GM23338 (cell line): ENCODE measurements around the gene LCE3E. TPM values are rescaled to one million over a fixed set of nuclear protein-coding genes. Genes with fewer than 3 reads are reported as not detected.

ENCODE experiments used
- ATAC-seq: fragments of 200-7000 bp; cut with Tn5 transposase; 3 replicates; pipeline ENCODE4 v1.9.1; 2020
- DNase-seq: peaks from one replicate; pipeline ENCODE4 v3.0.0-alpha.2; 2015; ENCODE audit warnings: low spot score
- H2AFZ ChIP-seq: fragments of 200-600 bp; sonication (generic); 2 replicates; pipeline ENCODE4 v1.8.0; 2016; ENCODE audit warnings: antibody characterized with exemption, mild to moderate bottlenecking, moderate library complexity
- H3F3A ChIP-seq: fragments of 200-600 bp; sonication (generic); replicated peaks from 2 replicates; pipeline ENCODE4 v1.8.0; 2017; ENCODE audit warnings: antibody characterized with exemption, mixed run types, low read depth
- H3K27ac ChIP-seq: fragments of 200-600 bp; sonication (generic); 2 replicates; pipeline ENCODE4 v1.6.1; 2016; ENCODE audit warnings: low read depth
- H3K27me3 ChIP-seq: fragments of 200-600 bp; sonication (generic); 2 replicates; pipeline ENCODE4 v1.8.0; 2016; ENCODE audit warnings: mild to moderate bottlenecking, mixed run types, moderate library complexity; ENCODE audit not compliant: insufficient read depth
- H3K36me3 ChIP-seq: fragments of 200-600 bp; sonication (generic); 2 replicates; pipeline ENCODE4 v1.8.0; 2016; ENCODE audit warnings: mild to moderate bottlenecking; ENCODE audit not compliant: insufficient read depth
- H3K4me1 ChIP-seq: fragments of 200-600 bp; sonication (generic); 2 replicates; pipeline ENCODE4 v1.8.0; 2016; ENCODE audit warnings: mild to moderate bottlenecking, moderate library complexity; ENCODE audit not compliant: insufficient read depth
- H3K4me2 ChIP-seq: fragments of 200-600 bp; sonication (generic); 2 replicates; pipeline ENCODE4 v1.7.1; 2017; ENCODE audit warnings: mixed run types
- H3K4me3 ChIP-seq: fragments of 200-600 bp; sonication (generic); 2 replicates; pipeline ENCODE4 v1.6.1; 2016; ENCODE audit warnings: mixed run types
- H3K79me2 ChIP-seq: fragments of 200-600 bp; sonication (generic); replicated peaks from 2 replicates; pipeline ENCODE4 v1.8.0; 2017; ENCODE audit warnings: mild to moderate bottlenecking; ENCODE audit not compliant: insufficient read depth
- H3K9me2 ChIP-seq: fragments of 200-600 bp; sonication (generic); 2 replicates; pipeline ENCODE4 v1.8.0; 2017; ENCODE audit not compliant: insufficient read depth
- H4K20me1 ChIP-seq: fragments of 200-600 bp; sonication (generic); replicated peaks from 2 replicates; pipeline ENCODE4 v1.8.0; 2017; ENCODE audit warnings: mild to moderate bottlenecking; ENCODE audit not compliant: insufficient read depth
- H3K27ac Mint-ChIP-seq: 2 replicates; pipeline ENCODE4 v1.8.0; 2020; ENCODE audit warnings: inconsistent platforms, mild to moderate bottlenecking, moderate library complexity, mixed read lengths
- H3K27me3 Mint-ChIP-seq: 3 replicates; pipeline ENCODE4 v1.8.0; 2022; ENCODE audit warnings: low read depth, mild to moderate bottlenecking, moderate library complexity, mixed read lengths, inconsistent platforms; ENCODE audit not compliant: insufficient read depth, poor library complexity
- H3K36me3 Mint-ChIP-seq: 3 replicates; pipeline ENCODE4 v1.8.0; 2021; ENCODE audit warnings: low read depth, mild to moderate bottlenecking, inconsistent platforms, moderate library complexity, mixed read lengths
- H3K4me1 Mint-ChIP-seq: 3 replicates; pipeline ENCODE4 v1.8.0; 2020; ENCODE audit warnings: mild to moderate bottlenecking, inconsistent platforms, mixed read lengths
- H3K4me3 Mint-ChIP-seq: 3 replicates; pipeline ENCODE4 v1.8.0; 2021; ENCODE audit warnings: moderate library complexity, mild to moderate bottlenecking, inconsistent platforms, mixed read lengths
- H3K9me3 Mint-ChIP-seq: 3 replicates; pipeline ENCODE4 v1.8.0; 2020; ENCODE audit warnings: moderate library complexity, mild to moderate bottlenecking, inconsistent platforms, mixed read lengths
- CREB1 ChIP-seq: fragments of 250-450 bp; sonication (Bioruptor Pico); IDR thresholded peaks from 2 replicates; pipeline ENCODE4 v1.5.0; 2020; ENCODE audit warnings: low read depth, mild to moderate bottlenecking, moderate library complexity
- EZH2 ChIP-seq: fragments of 200-600 bp; sonication (generic); IDR thresholded peaks from one replicate; pipeline ENCODE4 v1.8.0; 2017; ENCODE audit warnings: antibody characterized with exemption, mild to moderate bottlenecking, low read depth; ENCODE audit not compliant: unreplicated experiment
- EZH2phosphoT487 ChIP-seq: fragments of 200-600 bp; sonication (generic); IDR thresholded peaks from one replicate; pipeline ENCODE4 v1.8.1; 2018; ENCODE audit warnings: antibody characterized with exemption; ENCODE audit not compliant: unreplicated experiment
- JUNB ChIP-seq: IDR thresholded peaks from one replicate; pipeline ENCODE4 v1.6.1; 2016; ENCODE audit warnings: antibody characterized with exemption; ENCODE audit not compliant: unreplicated experiment
- NANOG ChIP-seq: IDR thresholded peaks from 2 replicates; pipeline ENCODE4 v1.6.1; 2016; ENCODE audit warnings: antibody characterized with exemption, borderline replicate concordance
- POLR2AphosphoS5 ChIP-seq: IDR thresholded peaks from 2 replicates; pipeline ENCODE4 v1.6.1; 2016; ENCODE audit warnings: antibody characterized with exemption, low read depth
- STAT1 ChIP-seq: IDR thresholded peaks from one replicate; pipeline ENCODE4 v1.6.1; 2016; ENCODE audit warnings: antibody characterized with exemption; ENCODE audit not compliant: unreplicated experiment
- ZNF114 ChIP-seq: fragments of 250-450 bp; sonication (Bioruptor Pico); IDR thresholded peaks from 2 replicates; pipeline ENCODE4 v1.5.0; 2020; ENCODE audit warnings: mild to moderate bottlenecking, moderate library complexity
- ZNF331 ChIP-seq: fragments of 250-450 bp; sonication (Bioruptor Pico); IDR thresholded peaks from 2 replicates; pipeline ENCODE4 v1.5.0; 2020; ENCODE audit warnings: low read depth, mild to moderate bottlenecking, moderate library complexity
- polyA plus RNA-seq: library from polyadenylated mRNA; unstranded; fragments of >200 nt; fragmentation: Nextera tagmentation; extraction: Ambion mirVana; gene quantifications from 2 replicates; pipeline ENCODE4 v1.2.1, GENCODE V29; 2016
- total RNA-seq: library from RNA; depleted of rRNA; stranded (reverse); fragments of >200 nt; shearing (Covaris generic); gene quantifications from 2 replicates; pipeline ENCODE4 v1.2.3, GENCODE V29; 2014
- TF ChIP-seq, protein P1 (sequence below), 2 experiments: fragments of 200-600 bp in 1 of 2; sonication (generic) in 1 of 2; conservative IDR thresholded peaks; 2 replicates each; pipeline versions ENCODE4 v1.5.1 to v1.6.1; 2016 to 2017; ENCODE audit warnings: antibody characterized with exemption in 2 of 2, low read depth in 2 of 2, mild to moderate bottlenecking in 2 of 2, moderate library complexity in 1 of 2
- TF ChIP-seq, protein P2 (sequence below): fragments of 250-450 bp; sonication (Bioruptor Pico); IDR thresholded peaks from 2 replicates; pipeline ENCODE4 v1.5.0; 2020; ENCODE audit warnings: mild to moderate bottlenecking, moderate library complexity
- TF ChIP-seq, protein P3 (sequence below): IDR thresholded peaks from 2 replicates; pipeline ENCODE4 v1.6.1; 2016; ENCODE audit warnings: antibody characterized with exemption
- TF ChIP-seq, protein P4 (sequence below): IDR thresholded peaks from one replicate; pipeline ENCODE4 v1.6.1; 2018; ENCODE audit warnings: antibody characterized with exemption; ENCODE audit not compliant: unreplicated experiment

Gene LCE3E
- total and polyA plus RNA-seq, 2 experiments from 2014 or later, result not detected

DNA sequence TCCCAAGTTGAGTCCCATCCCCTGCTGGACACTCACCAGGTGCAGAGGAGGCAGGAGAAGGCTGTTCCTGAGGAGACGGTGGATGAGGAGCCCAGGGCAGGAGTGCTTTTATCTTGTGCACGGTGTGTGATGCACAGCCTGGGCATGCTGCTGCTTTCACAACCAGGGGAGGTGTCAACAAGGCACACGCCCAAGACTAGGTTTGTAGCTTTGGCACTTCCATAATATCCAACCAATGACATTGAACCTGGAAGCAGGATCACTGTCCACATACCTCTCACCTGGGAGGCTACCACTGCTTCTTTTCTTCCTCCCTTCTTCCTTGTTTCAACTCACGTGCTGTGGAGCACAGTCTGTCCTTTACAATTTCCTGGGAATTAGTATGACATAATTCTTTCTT is 13.9 kb upstream of the LCE3E start, which contains the start of gene LCE3D:
TSS of gene LCE3D (minus strand) at position 84 of the 400 bp plus-strand sequence. CDS start 580 bp downstream, outside the sequence.
- Histone ChIP-seq H3K4me3 (no peak within 1 kb of the TSS), H3K27ac (peak within 1 kb of the TSS; percentile 71), H3K27me3 (no peaks in the 10 kb centered on the region), H3K79me2 (no peaks in the 10 kb centered on the region), H3K36me3 (no peaks in the 10 kb centered on the region), H3K9me2 (peaks cover 17% of the 10 kb centered on the region; the same call in 1 of the 2 replicates), H2AFZ (no peak within 1 kb of the TSS; the same call in 1 of the 2 replicates), H3F3A (no peaks in the 10 kb centered on the region), H4K20me1 (no peaks in the 10 kb centered on the region), H3K4me1 (peaks cover 26% of the 10 kb centered on the region), H3K4me2 (peak within 1 kb of the TSS; percentile 53; the same call in 1 of the 2 replicates)
- Mint-ChIP-seq H3K27me3 (no peaks in the 10 kb centered on the region), H3K27ac (no peak within 1 kb of the TSS), H3K9me3 (peaks cover 6% of the 10 kb centered on the region; the same call in 1 of the 3 replicates), H3K36me3 (no peaks in the 10 kb centered on the region), H3K4me1 (peaks cover 17% of the 10 kb centered on the region), H3K4me3 (no peak within 1 kb of the TSS)
- TF ChIP-seq, protein P1, sequence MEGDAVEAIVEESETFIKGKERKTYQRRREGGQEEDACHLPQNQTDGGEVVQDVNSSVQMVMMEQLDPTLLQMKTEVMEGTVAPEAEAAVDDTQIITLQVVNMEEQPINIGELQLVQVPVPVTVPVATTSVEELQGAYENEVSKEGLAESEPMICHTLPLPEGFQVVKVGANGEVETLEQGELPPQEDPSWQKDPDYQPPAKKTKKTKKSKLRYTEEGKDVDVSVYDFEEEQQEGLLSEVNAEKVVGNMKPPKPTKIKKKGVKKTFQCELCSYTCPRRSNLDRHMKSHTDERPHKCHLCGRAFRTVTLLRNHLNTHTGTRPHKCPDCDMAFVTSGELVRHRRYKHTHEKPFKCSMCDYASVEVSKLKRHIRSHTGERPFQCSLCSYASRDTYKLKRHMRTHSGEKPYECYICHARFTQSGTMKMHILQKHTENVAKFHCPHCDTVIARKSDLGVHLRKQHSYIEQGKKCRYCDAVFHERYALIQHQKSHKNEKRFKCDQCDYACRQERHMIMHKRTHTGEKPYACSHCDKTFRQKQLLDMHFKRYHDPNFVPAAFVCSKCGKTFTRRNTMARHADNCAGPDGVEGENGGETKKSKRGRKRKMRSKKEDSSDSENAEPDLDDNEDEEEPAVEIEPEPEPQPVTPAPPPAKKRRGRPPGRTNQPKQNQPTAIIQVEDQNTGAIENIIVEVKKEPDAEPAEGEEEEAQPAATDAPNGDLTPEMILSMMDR (conservative IDR thresholded peaks at IDR 0.05; ENCODE audit: low read depth in 2 of 2), result no peak
- TF ChIP-seq, protein P2, sequence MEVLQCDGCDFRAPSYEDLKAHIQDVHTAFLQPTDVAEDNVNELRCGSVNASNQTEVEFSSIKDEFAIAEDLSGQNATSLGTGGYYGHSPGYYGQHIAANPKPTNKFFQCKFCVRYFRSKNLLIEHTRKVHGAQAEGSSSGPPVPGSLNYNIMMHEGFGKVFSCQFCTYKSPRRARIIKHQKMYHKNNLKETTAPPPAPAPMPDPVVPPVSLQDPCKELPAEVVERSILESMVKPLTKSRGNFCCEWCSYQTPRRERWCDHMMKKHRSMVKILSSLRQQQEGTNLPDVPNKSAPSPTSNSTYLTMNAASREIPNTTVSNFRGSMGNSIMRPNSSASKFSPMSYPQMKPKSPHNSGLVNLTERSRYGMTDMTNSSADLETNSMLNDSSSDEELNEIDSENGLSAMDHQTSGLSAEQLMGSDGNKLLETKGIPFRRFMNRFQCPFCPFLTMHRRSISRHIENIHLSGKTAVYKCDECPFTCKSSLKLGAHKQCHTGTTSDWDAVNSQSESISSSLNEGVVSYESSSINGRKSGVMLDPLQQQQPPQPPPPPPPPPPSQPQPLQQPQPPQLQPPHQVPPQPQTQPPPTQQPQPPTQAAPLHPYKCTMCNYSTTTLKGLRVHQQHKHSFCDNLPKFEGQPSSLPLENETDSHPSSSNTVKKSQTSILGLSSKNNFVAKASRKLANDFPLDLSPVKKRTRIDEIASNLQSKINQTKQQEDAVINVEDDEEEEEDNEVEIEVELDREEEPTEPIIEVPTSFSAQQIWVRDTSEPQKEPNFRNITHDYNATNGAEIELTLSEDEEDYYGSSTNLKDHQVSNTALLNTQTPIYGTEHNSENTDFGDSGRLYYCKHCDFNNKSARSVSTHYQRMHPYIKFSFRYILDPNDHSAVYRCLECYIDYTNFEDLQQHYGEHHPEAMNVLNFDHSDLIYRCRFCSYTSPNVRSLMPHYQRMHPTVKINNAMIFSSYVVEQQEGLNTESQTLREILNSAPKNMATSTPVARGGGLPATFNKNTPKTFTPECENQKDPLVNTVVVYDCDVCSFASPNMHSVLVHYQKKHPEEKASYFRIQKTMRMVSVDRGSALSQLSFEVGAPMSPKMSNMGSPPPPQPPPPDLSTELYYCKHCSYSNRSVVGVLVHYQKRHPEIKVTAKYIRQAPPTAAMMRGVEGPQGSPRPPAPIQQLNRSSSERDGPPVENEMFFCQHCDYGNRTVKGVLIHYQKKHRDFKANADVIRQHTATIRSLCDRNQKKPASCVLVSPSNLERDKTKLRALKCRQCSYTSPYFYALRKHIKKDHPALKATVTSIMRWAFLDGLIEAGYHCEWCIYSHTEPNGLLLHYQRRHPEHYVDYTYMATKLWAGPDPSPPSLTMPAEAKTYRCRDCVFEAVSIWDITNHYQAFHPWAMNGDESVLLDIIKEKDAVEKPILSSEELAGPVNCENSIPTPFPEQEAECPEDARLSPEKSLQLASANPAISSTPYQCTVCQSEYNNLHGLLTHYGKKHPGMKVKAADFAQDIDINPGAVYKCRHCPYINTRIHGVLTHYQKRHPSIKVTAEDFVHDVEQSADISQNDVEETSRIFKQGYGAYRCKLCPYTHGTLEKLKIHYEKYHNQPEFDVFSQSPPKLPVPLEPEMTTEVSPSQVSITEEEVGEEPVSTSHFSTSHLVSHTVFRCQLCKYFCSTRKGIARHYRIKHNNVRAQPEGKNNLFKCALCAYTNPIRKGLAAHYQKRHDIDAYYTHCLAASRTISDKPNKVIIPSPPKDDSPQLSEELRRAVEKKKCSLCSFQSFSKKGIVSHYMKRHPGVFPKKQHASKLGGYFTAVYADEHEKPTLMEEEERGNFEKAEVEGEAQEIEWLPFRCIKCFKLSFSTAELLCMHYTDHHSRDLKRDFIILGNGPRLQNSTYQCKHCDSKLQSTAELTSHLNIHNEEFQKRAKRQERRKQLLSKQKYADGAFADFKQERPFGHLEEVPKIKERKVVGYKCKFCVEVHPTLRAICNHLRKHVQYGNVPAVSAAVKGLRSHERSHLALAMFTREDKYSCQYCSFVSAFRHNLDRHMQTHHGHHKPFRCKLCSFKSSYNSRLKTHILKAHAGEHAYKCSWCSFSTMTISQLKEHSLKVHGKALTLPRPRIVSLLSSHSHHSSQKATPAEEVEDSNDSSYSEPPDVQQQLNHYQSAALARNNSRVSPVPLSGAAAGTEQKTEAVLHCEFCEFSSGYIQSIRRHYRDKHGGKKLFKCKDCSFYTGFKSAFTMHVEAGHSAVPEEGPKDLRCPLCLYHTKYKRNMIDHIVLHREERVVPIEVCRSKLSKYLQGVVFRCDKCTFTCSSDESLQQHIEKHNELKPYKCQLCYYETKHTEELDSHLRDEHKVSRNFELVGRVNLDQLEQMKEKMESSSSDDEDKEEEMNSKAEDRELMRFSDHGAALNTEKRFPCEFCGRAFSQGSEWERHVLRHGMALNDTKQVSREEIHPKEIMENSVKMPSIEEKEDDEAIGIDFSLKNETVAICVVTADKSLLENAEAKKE (CRISPR knock-in tag), result no peak
- TF ChIP-seq CREB1 (CRISPR knock-in tag), result no peak
- TF ChIP-seq JUNB, result no peak
- TF ChIP-seq NANOG, result no peak
- TF ChIP-seq STAT1, result no peak
- no peak for TF ChIP-seq POLR2AphosphoS5
- TF ChIP-seq ZNF331, result no peak
- TF ChIP-seq EZH2, result no peak
- TF ChIP-seq, protein P3, sequence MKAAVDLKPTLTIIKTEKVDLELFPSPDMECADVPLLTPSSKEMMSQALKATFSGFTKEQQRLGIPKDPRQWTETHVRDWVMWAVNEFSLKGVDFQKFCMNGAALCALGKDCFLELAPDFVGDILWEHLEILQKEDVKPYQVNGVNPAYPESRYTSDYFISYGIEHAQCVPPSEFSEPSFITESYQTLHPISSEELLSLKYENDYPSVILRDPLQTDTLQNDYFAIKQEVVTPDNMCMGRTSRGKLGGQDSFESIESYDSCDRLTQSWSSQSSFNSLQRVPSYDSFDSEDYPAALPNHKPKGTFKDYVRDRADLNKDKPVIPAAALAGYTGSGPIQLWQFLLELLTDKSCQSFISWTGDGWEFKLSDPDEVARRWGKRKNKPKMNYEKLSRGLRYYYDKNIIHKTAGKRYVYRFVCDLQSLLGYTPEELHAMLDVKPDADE, result no peak
- TF ChIP-seq ZNF114 (CRISPR knock-in tag), result no peak
- TF ChIP-seq EZH2phosphoT487, result no peak
- TF ChIP-seq, protein P4, sequence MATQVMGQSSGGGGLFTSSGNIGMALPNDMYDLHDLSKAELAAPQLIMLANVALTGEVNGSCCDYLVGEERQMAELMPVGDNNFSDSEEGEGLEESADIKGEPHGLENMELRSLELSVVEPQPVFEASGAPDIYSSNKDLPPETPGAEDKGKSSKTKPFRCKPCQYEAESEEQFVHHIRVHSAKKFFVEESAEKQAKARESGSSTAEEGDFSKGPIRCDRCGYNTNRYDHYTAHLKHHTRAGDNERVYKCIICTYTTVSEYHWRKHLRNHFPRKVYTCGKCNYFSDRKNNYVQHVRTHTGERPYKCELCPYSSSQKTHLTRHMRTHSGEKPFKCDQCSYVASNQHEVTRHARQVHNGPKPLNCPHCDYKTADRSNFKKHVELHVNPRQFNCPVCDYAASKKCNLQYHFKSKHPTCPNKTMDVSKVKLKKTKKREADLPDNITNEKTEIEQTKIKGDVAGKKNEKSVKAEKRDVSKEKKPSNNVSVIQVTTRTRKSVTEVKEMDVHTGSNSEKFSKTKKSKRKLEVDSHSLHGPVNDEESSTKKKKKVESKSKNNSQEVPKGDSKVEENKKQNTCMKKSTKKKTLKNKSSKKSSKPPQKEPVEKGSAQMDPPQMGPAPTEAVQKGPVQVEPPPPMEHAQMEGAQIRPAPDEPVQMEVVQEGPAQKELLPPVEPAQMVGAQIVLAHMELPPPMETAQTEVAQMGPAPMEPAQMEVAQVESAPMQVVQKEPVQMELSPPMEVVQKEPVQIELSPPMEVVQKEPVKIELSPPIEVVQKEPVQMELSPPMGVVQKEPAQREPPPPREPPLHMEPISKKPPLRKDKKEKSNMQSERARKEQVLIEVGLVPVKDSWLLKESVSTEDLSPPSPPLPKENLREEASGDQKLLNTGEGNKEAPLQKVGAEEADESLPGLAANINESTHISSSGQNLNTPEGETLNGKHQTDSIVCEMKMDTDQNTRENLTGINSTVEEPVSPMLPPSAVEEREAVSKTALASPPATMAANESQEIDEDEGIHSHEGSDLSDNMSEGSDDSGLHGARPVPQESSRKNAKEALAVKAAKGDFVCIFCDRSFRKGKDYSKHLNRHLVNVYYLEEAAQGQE, result no peak
- DNase-seq (no peak), ATAC-seq (no peak)
